Peyer's patch (tissue), 4 donors: Measurements from ENCODE around the gene RNF11. TPM values are rescaled to one million over a fixed set of nuclear protein-coding genes. Genes with fewer than 3 reads are reported as not detected.

ENCODE experiments used
- DNase-seq, 3 donors: peaks; one replicate each; pipeline ENCODE4 v3.0.0-alpha.2; 2017 to 2019
- H3K27ac ChIP-seq, 4 donors: fragments of 200-600 bp; sonication (generic); one replicate each; pipeline ENCODE4 v1.5.1; 2016 to 2019
- H3K27me3 ChIP-seq, 2 donors: fragments of 200-600 bp; sonication (generic); one replicate each; pipeline ENCODE4 v1.5.1; 2019
- H3K36me3 ChIP-seq, 3 donors: fragments of 200-600 bp; sonication (generic); one replicate each; pipeline ENCODE4 v1.5.1; 2016 to 2019
- H3K4me1 ChIP-seq, 4 donors: fragments of 200-600 bp; sonication (generic); one replicate each; pipeline ENCODE4 v1.5.1; 2016 to 2019
- H3K4me3 ChIP-seq, 4 donors: fragments of 200-600 bp; sonication (generic); 1 replicate in 3 of 4; 2 replicates in 1 of 4; pipeline ENCODE4 v1.5.1; 2016 to 2019; ENCODE audit warnings: mild to moderate bottlenecking in 1 of 4
- H3K9me3 ChIP-seq, 4 donors: fragments of 200-600 bp; sonication (generic); one replicate each; pipeline ENCODE4 v1.5.1; 2016 to 2019; ENCODE audit warnings: mild to moderate bottlenecking in 1 of 4
- CTCF ChIP-seq, 6 experiments: fragments of 450-650 bp in 4 of 6; fragments of 200-600 bp in 2 of 6; sonication (generic) in 1 of 6; IDR thresholded peaks; one replicate each; pipeline ENCODE4 v1.5.1; 2017 to 2019; ENCODE audit warnings: antibody characterized with exemption in 6 of 6, mild to moderate bottlenecking in 3 of 6, moderate library complexity in 1 of 6
- POLR2A ChIP-seq, 2 donors: fragments of 450-650 bp; IDR thresholded peaks; one replicate each; pipeline ENCODE4 v1.5.1; 2017; ENCODE audit warnings: antibody characterized with exemption in 2 of 2, mild to moderate bottlenecking in 2 of 2, moderate library complexity in 2 of 2
- total RNA-seq, 4 donors: library from RNA; depleted of rRNA; stranded (reverse); fragments of >200 nt; gene quantifications; one replicate each; pipeline ENCODE4 v1.1.0, GENCODE V29; 2016

Gene RNF11, protein sequence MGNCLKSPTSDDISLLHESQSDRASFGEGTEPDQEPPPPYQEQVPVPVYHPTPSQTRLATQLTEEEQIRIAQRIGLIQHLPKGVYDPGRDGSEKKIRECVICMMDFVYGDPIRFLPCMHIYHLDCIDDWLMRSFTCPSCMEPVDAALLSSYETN
- 100 to 1,000 TPM in 1 of 4 donors, 10 to 100 TPM in 3; 58.6 to 101 (median 75.6) TPM for total RNA-seq

GRCh38 chr1:51235673-51236530, at the start of gene RNF11:
TSS of gene RNF11 (plus strand) at chr1:51236273. CDS start at chr1:51236757, 484 bp downstream.
- H3K4me1 ChIP-seq, result peaks cover 0 to 39% (median 9%) of the 10 kb centered on the region in 4 donors
- H3K27ac ChIP-seq, result peak within 1 kb of the TSS; percentile 95 to 98 (median 97)
- TF ChIP-seq POLR2A (IDR thresholded peaks at IDR 0.05) (peak; percentile 95 to 98), CTCF (IDR thresholded peaks at IDR 0.05) (peak in 2 of 6 experiments; percentile 6 to 15)

DNA sequence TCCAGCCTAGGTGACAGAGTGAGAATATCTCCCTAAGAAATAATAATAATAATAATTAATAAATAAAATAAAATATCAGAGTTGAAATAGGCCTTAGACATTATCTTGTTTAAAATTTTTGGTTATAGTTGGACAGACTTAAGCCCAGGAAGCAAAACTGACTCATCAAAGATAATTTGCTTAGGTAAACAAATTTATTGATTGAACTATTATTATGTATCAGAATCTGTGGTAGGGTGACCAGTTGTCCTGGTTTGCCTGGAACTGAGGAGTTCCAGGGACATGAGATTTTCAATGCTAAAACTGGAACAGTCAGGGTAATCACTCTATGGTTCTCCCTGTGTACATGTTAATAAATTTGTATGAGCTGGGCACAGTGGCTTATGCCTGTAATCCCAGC, 47.8 kb upstream of the RNF11 start:
- DNase-seq, result no peak
- TF ChIP-seq CTCF (IDR thresholded peaks at IDR 0.05), result no peak
- TF ChIP-seq POLR2A (IDR thresholded peaks at IDR 0.05), result no peak
- H3K27me3 ChIP-seq, result no peaks in the 10 kb centered on the region
- H3K9me3 ChIP-seq, result no peaks in the 10 kb centered on the region
- no peaks in the 10 kb centered on the region for H3K36me3 ChIP-seq
- H3K27ac ChIP-seq, result no peak overlapping the region
- H3K4me1 ChIP-seq, result no peaks in the 10 kb centered on the region
- H3K4me3 ChIP-seq, result no peak overlapping the region

More at GRCh38 chr1:51235673-51236530, at the start of gene RNF11:
- Histone ChIP-seq H3K27me3 (no peaks in the 10 kb centered on the region), H3K4me3 (peak within 1 kb of the TSS; percentile 82 to 96 (median 88)), H3K36me3 (no peaks in the 10 kb centered on the region), H3K9me3 (no peaks in the 10 kb centered on the region)
- peak; percentile 90 to 97 (median 97) for DNase-seq

GRCh38 chr1:51189421-51190073, 46.5 kb upstream of the RNF11 start:
- Histone ChIP-seq H3K27ac (no peak overlapping the region), H3K4me1 (no peaks in the 10 kb centered on the region), H3K27me3 (no peaks in the 10 kb centered on the region), H3K9me3 (no peaks in the 10 kb centered on the region), H3K36me3 (no peaks in the 10 kb centered on the region), H3K4me3 (no peak overlapping the region)
- TF ChIP-seq CTCF (IDR thresholded peaks at IDR 0.05), result peak; percentile 55 to 94 (median 91)
- TF ChIP-seq POLR2A (IDR thresholded peaks at IDR 0.05), result no peak
- DNase-seq, result peak in 1 of 3 donors; percentile 54

- Histone ChIP-seq H3K27ac (no peak overlapping the region), H3K36me3 (no peaks in the 10 kb centered on the region), H3K4me1 (no peaks in the 10 kb centered on the region), H3K4me3 (no peak overlapping the region), H3K9me3 (no peaks in the 10 kb centered on the region), H3K27me3 (no peaks in the 10 kb centered on the region)
- TF ChIP-seq CTCF (IDR thresholded peaks at IDR 0.05), result no peak
- TF ChIP-seq POLR2A (IDR thresholded peaks at IDR 0.05), result no peak
- no peak for DNase-seq
Measured at GRCh38 chr1:51190961-51191360, 45.1 kb upstream of the RNF11 start.

DNA sequence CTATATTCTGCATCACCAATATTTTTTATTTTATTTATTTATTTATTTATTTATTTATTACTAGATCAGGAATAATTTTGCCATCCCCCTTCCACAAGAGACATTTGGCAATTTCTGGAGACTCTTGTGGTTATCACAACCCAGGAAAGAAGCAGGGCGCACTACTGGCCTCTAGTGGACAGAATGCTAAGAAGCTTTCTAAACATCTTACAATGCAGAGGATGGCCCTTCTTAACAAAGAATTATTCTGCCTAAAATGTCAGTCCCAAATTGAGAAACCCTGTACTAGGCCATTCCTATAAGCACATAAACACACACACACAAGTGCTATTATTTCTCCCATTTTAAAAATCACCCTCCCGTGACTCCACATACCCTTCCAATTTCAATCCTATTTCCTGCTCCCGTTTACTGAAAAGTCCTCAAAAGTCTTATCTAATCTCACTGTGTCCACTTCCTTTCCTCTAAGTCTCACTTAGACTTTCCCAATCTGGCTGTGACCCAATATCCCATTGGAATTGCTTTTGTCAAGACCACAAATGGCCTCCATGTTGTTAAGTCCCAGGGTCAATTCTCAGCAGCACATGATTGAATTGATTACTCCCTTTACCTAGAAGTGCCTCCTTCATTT, 43.7 kb upstream of the RNF11 start:
- H3K9me3 ChIP-seq, result no peaks in the 10 kb centered on the region
- no peak overlapping the region for H3K4me3 ChIP-seq
- DNase-seq, result peak in 2 of 3 donors; percentile 59 to 83
- no peaks in the 10 kb centered on the region for H3K4me1 ChIP-seq
- H3K36me3 ChIP-seq, result no peaks in the 10 kb centered on the region
- TF ChIP-seq CTCF (IDR thresholded peaks at IDR 0.05) (peak in 5 of 6 experiments; percentile 13 to 79 (median 69)), POLR2A (IDR thresholded peaks at IDR 0.05) (no peak)
- H3K27ac ChIP-seq, result no peak overlapping the region
- no peaks in the 10 kb centered on the region for H3K27me3 ChIP-seq
